Stimulated activated CD8-positive, alpha-beta memory T cell treated with anti-CD3 and anti-CD28 coated beads, Interleukin-7, amount 100 ng/mL, for 24 hours (primary cell): ENCODE measurements around the gene CCDC120.

Source experiments
- DNase-seq: peaks from one replicate; pipeline ENCODE4 v3.0.0-alpha.2; 2020; ENCODE audit warnings: low read depth

Gene CCDC120

GRCh38 chrX:49061916-49062315 lies 3.1 kb downstream of the CCDC120 start:
- no peak for DNase-seq

- no peak for DNase-seq
Observed at GRCh38 chrX:49063715-49064114, 4.9 kb downstream of the CCDC120 start.

GRCh38 chrX:49064303-49064702 lies 5.5 kb downstream of the CCDC120 start:
- no peak for DNase-seq

GRCh38 chrX:49064735-49065134 lies 5.9 kb downstream of the CCDC120 start:
- DNase-seq = no peak

- DNase-seq = no peak
Observed at GRCh38 chrX:49066278-49066677, 7.5 kb downstream of the CCDC120 start.

- DNase-seq = no peak
Observed at GRCh38 chrX:49066690-49067089, 7.9 kb downstream of the CCDC120 start.

GRCh38 chrX:49067285-49068120 lies 8.7 kb downstream of the CCDC120 start:
- DNase-seq = no peak

GRCh38 chrX:49069038-49069437 lies 10.2 kb downstream of the CCDC120 start:
- no peak for DNase-seq

GRCh38 chrX:49070988-49071387 lies 12.2 kb downstream of the CCDC120 start:
- no peak for DNase-seq

- no peak for DNase-seq
Observed at GRCh38 chrX:49071877-49072711, 13.3 kb downstream of the CCDC120 start.

GRCh38 chrX:49072712-49073095 lies 13.9 kb downstream of the CCDC120 start:
- no peak for DNase-seq

GRCh38 chrX:49073601-49074575 lies 15.1 kb downstream of the CCDC120 start, which contains the start of gene PRAF2:
Gene PRAF2, minus strand, starts transcription at chrX:49074002. Its CDS starts 15 bp downstream, at chrX:49073987.
- DNase-seq = peak; percentile 74

GRCh38 chrX:49075347-49075746 lies 16.5 kb downstream of the CCDC120 start:
- no peak for DNase-seq

GRCh38 chrX:49077941-49078340 lies 19.1 kb downstream of the CCDC120 start:
- no peak for DNase-seq

GRCh38 chrX:49079489-49080428 lies 21.0 kb downstream of the CCDC120 start, which contains the start of gene WDR45:
Gene WDR45, minus strand, starts transcription at chrX:49079887. Its CDS starts 1,792 bp downstream, at chrX:49078095.
- peak; percentile 32 for DNase-seq

- no peak for DNase-seq
Observed at GRCh38 chrX:49082271-49082871, 23.6 kb downstream of the CCDC120 start.

- DNase-seq = no peak
Observed at GRCh38 chrX:49089553-49089952, 30.8 kb downstream of the CCDC120 start.

GRCh38 chrX:49096419-49096818 lies 37.6 kb downstream of the CCDC120 start:
- DNase-seq = no peak

- peak; percentile 61 for DNase-seq
Observed at GRCh38 chrX:49100704-49101628, 42.2 kb downstream of the CCDC120 start.
